Activated CD8-positive, alpha-beta T cell treated with anti-CD3 and anti-CD28 coated beads, Interleukin-2, amount 10 ng/mL, durations not matched to agents 7 days and 5 days (primary cell): ENCODE measurements around the gene ATP6V0D1. TPM values are rescaled to one million over a fixed set of nuclear protein-coding genes. Genes with fewer than 3 reads are reported as not detected.
A peak's percentile ranks its signal among the peaks of the same experiment; 100 is the strongest.

Experiments used
- ATAC-seq: fragments of 150-1000 bp; cut with Tn5 transposase; one replicate; pipeline ENCODE4 v1.10.0; 2021; ENCODE audit warnings: moderate library complexity
- CTCF ChIA-PET: fragments of 350-600 bp; sonication (Branson Sonifier 250); formaldehyde crosslinking; loops from one replicate; lab custom pipeline; 2021; ENCODE audit warnings: antibody characterized with exemption; lab: Charles Lee
- POLR2A ChIA-PET: fragments of 350-600 bp; sonication (Branson Sonifier 250); formaldehyde crosslinking; loops from one replicate; lab custom pipeline; 2021; ENCODE audit warnings: antibody characterized with exemption; lab: Charles Lee
- DNase-seq: peaks from one replicate; pipeline ENCODE4 v3.0.0-alpha.2; 2020
- H3K27ac Mint-ChIP-seq: one replicate; pipeline ENCODE4 v1.8.0; 2021; ENCODE audit warnings: mild to moderate bottlenecking, mixed read lengths
- H3K27me3 Mint-ChIP-seq: one replicate; pipeline ENCODE4 v1.8.0; 2021; ENCODE audit warnings: low read depth, mixed read lengths
- H3K36me3 Mint-ChIP-seq: one replicate; pipeline ENCODE4 v1.8.0; 2021; ENCODE audit warnings: low read depth, mixed read lengths
- H3K4me1 Mint-ChIP-seq: one replicate; pipeline ENCODE4 v1.8.0; 2021; ENCODE audit warnings: low read depth, mixed read lengths
- H3K4me3 Mint-ChIP-seq: one replicate; pipeline ENCODE4 v1.8.0; 2021; ENCODE audit warnings: mild to moderate bottlenecking, mixed read lengths
- H3K9me3 Mint-ChIP-seq: one replicate; pipeline ENCODE4 v1.8.0; 2022; ENCODE audit warnings: mixed read lengths; ENCODE audit not compliant: insufficient read depth
- total RNA-seq, 2 experiments: library from RNA; stranded (reverse); gene quantifications; one replicate each; pipeline ENCODE4 v1.2.3, GENCODE V29; 2021

Gene ATP6V0D1
- total RNA-seq, 2 experiments from 2014 or later = 52.7 to 58.1 TPM

DNA sequence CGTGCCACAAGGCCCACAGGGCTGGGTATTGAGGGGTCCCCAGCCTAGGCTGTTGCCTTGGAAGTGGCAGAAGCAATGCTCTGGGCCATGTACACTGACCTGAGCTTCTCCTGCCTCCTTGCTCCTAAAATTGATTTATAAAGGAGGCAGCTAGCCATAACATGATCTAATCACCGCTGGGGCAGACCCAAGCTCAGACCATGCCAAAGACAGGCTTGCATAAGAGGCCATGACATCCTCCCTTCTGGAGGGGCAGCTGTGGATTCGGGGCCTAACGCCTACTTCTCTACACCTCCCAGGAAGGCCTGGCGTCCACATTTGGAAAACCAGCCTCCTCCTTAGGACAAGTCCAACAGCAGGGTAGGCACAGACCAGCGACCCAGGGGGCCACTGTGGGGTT lies 37.7 kb downstream of the ATP6V0D1 start:
- no peaks in the 10 kb centered on the region for H3K9me3 Mint-ChIP-seq
- peaks cover 4% of the 10 kb centered on the region for H3K36me3 Mint-ChIP-seq
- POLR2A ChIA-PET = no interaction called here
- H3K27ac Mint-ChIP-seq = peak overlapping the region; percentile 34
- CTCF ChIA-PET = interaction anchor here (1.1 to 3.0 kb wide), 2 partner anchors 15 to 29 kb away, joined by 3 to 22 read pairs; no protein-coding TSS in a partner anchor
- peaks cover 10% of the 10 kb centered on the region for H3K4me1 Mint-ChIP-seq
- no peaks in the 10 kb centered on the region for H3K27me3 Mint-ChIP-seq
- ATAC-seq (no peak), DNase-seq (no peak)
- no peak overlapping the region for H3K4me3 Mint-ChIP-seq

DNA sequence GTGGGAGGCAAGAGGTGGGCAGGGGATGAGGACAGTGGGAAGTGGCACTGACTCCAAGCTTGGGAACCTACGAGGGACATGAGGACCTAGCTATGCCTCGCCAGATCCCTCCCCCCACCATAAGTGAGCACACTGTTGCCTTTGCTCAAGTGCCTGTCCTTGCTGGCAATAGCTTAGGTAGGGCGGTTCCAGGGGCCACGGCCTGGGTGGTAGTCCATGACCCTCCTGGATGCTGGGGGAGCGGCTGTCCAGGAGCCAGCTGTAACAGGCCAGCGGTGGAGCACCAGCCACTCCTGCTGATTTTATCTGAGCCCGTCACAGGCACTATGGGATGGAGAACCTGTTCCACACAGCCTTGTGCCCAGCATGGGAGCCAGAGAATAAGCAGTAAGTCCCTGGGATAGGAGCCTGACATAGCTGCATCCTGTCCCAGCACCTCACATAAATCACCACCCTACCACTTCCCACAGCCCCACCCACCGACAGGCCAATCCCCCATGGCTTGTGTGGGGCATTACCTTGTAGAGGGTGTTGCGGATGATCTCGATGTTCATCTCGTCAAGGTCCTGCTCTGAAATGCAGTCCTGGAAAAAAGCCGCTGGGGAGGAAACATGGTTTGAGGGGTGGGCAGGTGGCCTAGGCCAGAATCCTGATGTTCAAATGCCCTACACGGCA lies 38.2 kb downstream of the ATP6V0D1 start:
- H3K27ac Mint-ChIP-seq = no peak overlapping the region
- POLR2A ChIA-PET = no interaction called here
- H3K4me1 Mint-ChIP-seq = peaks cover 7% of the 10 kb centered on the region
- CTCF ChIA-PET = interaction anchor here (1.1 to 3.0 kb wide), 2 partner anchors 15 to 28 kb away, joined by 3 to 22 read pairs; no protein-coding TSS in a partner anchor
- H3K4me3 Mint-ChIP-seq = no peak overlapping the region
- peaks cover 7% of the 10 kb centered on the region for H3K36me3 Mint-ChIP-seq
- ATAC-seq = no peak
- H3K27me3 Mint-ChIP-seq = no peaks in the 10 kb centered on the region
- DNase-seq = no peak
- no peaks in the 10 kb centered on the region for H3K9me3 Mint-ChIP-seq

DNA sequence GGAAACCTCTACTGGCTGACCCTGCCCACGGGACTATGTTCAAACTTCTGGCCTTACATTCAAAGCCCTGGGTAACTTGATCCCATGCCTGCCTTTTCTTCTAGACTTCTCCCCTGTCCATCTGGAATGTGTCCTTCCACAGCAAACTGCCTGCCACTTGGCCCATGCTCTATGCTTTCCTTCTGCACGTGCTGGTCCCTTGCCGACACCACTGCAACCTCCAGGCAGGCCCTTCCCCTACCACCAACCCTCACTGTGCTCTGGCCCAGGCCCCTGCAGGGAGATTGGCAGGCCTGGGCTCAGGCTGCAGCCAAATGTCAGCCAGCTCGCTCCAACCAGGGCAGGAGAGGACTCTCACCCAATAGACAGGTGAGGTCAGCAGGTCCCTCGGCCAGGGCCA lies 39.0 kb downstream of the ATP6V0D1 start:
- H3K27me3 Mint-ChIP-seq = no peaks in the 10 kb centered on the region
- ATAC-seq = no peak
- POLR2A ChIA-PET = no interaction called here
- peaks cover 2% of the 10 kb centered on the region for H3K4me1 Mint-ChIP-seq
- H3K27ac Mint-ChIP-seq = no peak overlapping the region
- no peaks in the 10 kb centered on the region for H3K9me3 Mint-ChIP-seq
- CTCF ChIA-PET = interaction anchor here (1.2 to 3.0 kb wide), 2 partner anchors 8 to 14 kb away, joined by 3 to 22 read pairs; no protein-coding TSS in a partner anchor
- no peak overlapping the region for H3K4me3 Mint-ChIP-seq
- no peak for DNase-seq
- H3K36me3 Mint-ChIP-seq = peaks cover 9% of the 10 kb centered on the region

DNA sequence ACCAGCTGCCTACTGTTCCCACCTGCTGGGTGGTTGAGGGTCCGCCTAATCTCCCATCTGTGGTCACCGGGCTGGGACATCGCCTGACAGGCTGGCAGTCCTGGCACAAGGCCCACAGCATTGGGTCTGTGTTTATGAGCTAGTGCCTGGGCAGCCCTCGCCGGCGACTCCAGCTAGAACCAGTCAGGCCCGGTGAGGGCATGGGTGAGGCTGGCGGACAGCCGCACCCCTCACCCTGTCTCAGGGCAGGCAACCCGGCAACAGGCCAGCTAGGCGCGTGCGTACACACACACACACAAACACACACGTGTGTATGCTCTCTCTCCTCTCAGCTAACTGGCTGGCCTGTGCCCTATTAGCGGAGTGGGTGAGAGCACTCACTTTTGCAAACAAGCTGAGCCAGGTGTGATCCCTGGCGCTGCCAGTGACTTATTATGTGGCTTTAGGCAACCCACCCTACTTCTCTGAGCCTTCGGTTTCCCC lies 39.6 kb downstream of the ATP6V0D1 start:
- DNase-seq = no peak
- POLR2A ChIA-PET = no interaction called here
- CTCF ChIA-PET = interaction anchor here (1.2 to 3.0 kb wide), 2 partner anchors 8 to 13 kb away, joined by 3 to 22 read pairs; no protein-coding TSS in a partner anchor
- Mint-ChIP-seq H3K4me1 (no peaks in the 10 kb centered on the region), H3K27ac (no peak overlapping the region), H3K36me3 (peaks cover 9% of the 10 kb centered on the region), H3K4me3 (no peak overlapping the region), H3K9me3 (no peaks in the 10 kb centered on the region), H3K27me3 (no peaks in the 10 kb centered on the region)
- ATAC-seq = no peak

DNA sequence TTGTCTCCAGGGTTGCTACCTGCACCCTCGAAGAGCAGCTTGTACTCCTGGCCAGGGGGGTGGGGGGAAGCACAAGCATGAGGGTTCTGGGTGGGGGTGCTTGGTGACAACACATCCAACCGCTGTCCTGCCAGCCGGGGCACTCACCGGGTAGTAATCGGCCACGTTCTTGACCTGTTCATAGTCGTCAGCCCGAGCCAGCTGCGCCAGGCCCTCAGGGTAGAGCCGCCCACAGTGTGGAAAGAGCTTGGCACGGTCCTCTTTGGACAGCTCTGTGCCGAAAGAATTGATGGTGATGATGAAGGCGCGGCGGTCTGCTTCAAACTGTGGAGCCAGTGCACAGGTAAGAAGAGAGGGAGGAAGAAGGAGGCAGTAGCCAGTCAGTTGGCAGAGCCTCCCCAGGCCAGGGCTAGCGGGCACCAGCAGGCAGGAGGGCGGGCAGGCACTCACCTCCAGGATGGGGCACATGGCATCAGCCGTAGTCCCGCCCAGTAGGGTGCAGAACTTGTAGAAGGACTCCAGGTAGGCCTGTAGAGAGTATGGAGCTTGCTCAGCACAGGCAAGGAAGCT lies 42.0 kb downstream of the ATP6V0D1 start:
- Mint-ChIP-seq H3K27ac (no peak overlapping the region), H3K9me3 (no peaks in the 10 kb centered on the region), H3K36me3 (peaks cover 9% of the 10 kb centered on the region), H3K4me3 (no peak overlapping the region), H3K27me3 (no peaks in the 10 kb centered on the region), H3K4me1 (no peaks in the 10 kb centered on the region)
- ATAC-seq (no peak), DNase-seq (no peak)
- ChIA-PET POLR2A (no interaction called here), CTCF (interaction anchor here (0.8 to 1.0 kb wide), 3 partner anchors 9 to 39 kb away, joined by 3 read pairs; no protein-coding TSS in a partner anchor)

DNA sequence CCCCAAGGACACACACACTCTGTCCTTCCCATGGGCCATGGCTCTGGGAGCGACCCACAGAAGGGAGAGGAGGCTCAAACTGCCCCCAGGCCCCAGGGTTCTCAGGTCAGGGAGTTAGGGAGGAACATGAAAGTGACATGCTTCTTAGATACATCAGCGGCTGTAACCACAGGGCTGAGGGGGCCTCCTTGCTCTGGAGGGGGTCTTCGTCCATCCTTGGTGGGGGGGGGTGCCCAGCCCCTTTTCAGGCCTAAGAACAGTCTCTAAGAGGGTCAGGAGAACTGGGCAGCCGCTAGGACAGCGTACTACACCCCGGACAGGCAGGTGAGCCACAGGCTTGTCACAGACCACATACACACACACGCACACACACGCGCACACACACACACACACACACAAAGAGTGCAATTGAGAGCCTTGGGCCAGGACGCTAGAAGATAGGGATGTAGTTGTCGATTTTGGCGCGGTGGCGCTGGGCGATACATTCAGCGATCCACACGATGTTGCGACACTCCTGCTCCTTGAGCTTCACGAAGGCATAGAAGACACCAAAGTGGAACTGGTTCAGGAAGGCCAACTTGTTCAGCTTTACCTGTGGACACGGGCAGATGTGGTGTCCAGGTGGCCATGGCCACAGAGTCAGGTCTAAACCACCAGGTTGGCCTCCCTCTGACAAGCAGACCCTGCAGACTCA lies 42.7 kb downstream of the ATP6V0D1 start:
- ChIA-PET CTCF (interaction anchor here (0.8 to 1.0 kb wide), 2 partner anchors 10 kb away, joined by 3 read pairs; no protein-coding TSS in a partner anchor), POLR2A (interaction anchor here (0.6 kb wide), 1 partner anchor 30 kb away, joined by 3 read pairs; no protein-coding TSS in a partner anchor)
- H3K9me3 Mint-ChIP-seq = no peaks in the 10 kb centered on the region
- no peak overlapping the region for H3K27ac Mint-ChIP-seq
- no peak overlapping the region for H3K4me3 Mint-ChIP-seq
- DNase-seq (no peak), ATAC-seq (no peak)
- H3K27me3 Mint-ChIP-seq = peaks cover 2% of the 10 kb centered on the region
- H3K36me3 Mint-ChIP-seq = peaks cover 9% of the 10 kb centered on the region
- H3K4me1 Mint-ChIP-seq = no peaks in the 10 kb centered on the region

- no peak overlapping the region for H3K4me3 Mint-ChIP-seq
- no peaks in the 10 kb centered on the region for H3K4me1 Mint-ChIP-seq
- DNase-seq (no peak), ATAC-seq (no peak)
- no peaks in the 10 kb centered on the region for H3K9me3 Mint-ChIP-seq
- H3K27me3 Mint-ChIP-seq = peaks cover 4% of the 10 kb centered on the region
- ChIA-PET CTCF (no interaction called here), POLR2A (no interaction called here)
- no peak overlapping the region for H3K27ac Mint-ChIP-seq
- peaks cover 9% of the 10 kb centered on the region for H3K36me3 Mint-ChIP-seq
Observed at GRCh38 chr16:67437513-67437912, 43.4 kb downstream of the ATP6V0D1 start.

GRCh38 chr16:67436640-67437193 lies 44.2 kb downstream of the ATP6V0D1 start:
- Mint-ChIP-seq H3K4me1 (peaks cover under 1% of the 10 kb centered on the region), H3K36me3 (peaks cover 9% of the 10 kb centered on the region), H3K27ac (no peak overlapping the region), H3K9me3 (no peaks in the 10 kb centered on the region), H3K4me3 (no peak overlapping the region), H3K27me3 (peaks cover 10% of the 10 kb centered on the region)
- no peak for ATAC-seq
- POLR2A ChIA-PET = no interaction called here
- DNase-seq = no peak
- CTCF ChIA-PET = interaction anchor here (1.0 to 1.4 kb wide), 3 partner anchors 9 to 64 kb away, joined by 3 read pairs; no protein-coding TSS in a partner anchor

GRCh38 chr16:67435758-67436164 lies 45.2 kb downstream of the ATP6V0D1 start:
- no peak for ATAC-seq
- no peak for DNase-seq
- Mint-ChIP-seq H3K27me3 (peaks cover 14% of the 10 kb centered on the region), H3K36me3 (peaks cover 9% of the 10 kb centered on the region), H3K9me3 (no peaks in the 10 kb centered on the region), H3K4me3 (no peak overlapping the region), H3K27ac (no peak overlapping the region), H3K4me1 (peaks cover 4% of the 10 kb centered on the region)
- ChIA-PET POLR2A (no interaction called here), CTCF (interaction anchor here (1.0 to 1.4 kb wide), 3 partner anchors 8 to 63 kb away, joined by 3 read pairs; no protein-coding TSS in a partner anchor)

DNA sequence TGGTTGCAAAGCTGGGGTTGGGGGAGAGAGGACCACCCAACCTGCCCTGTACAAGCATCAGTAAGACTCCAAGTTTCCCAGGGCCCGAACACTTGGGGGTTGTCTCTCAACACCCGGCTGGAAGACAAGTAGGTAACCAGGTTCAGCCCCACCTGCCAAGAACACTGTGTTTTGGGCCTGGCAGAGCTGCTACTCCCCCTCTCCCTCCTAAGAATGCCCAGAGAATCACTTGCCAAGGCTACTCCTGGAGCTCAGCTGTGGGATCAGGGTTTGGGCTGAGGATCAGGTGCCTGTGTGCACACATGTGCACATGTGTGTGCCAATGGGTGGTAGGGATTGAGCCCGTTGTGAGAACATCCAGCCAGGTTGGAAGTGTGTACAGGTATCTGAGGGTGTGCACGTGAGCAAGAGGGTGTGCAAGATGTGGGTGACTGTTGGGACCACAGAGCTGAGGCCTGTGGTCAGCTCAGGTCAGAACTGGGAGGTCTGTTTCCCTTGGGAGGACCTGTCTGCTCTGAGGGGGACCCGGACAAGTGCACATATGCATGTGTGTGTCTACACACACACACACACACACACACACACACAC lies 47.7 kb downstream of the ATP6V0D1 start:
- H3K27ac Mint-ChIP-seq = no peak overlapping the region
- H3K4me1 Mint-ChIP-seq = peaks cover 7% of the 10 kb centered on the region
- peaks cover 34% of the 10 kb centered on the region for H3K27me3 Mint-ChIP-seq
- CTCF ChIA-PET = interaction anchor here (1.5 kb wide), 1 partner anchor 23 kb away, joined by 5 read pairs; no protein-coding TSS in a partner anchor
- no peak for ATAC-seq
- H3K4me3 Mint-ChIP-seq = no peak overlapping the region
- DNase-seq = no peak
- POLR2A ChIA-PET = no interaction called here
- H3K36me3 Mint-ChIP-seq = peaks cover 4% of the 10 kb centered on the region
- H3K9me3 Mint-ChIP-seq = no peaks in the 10 kb centered on the region

DNA sequence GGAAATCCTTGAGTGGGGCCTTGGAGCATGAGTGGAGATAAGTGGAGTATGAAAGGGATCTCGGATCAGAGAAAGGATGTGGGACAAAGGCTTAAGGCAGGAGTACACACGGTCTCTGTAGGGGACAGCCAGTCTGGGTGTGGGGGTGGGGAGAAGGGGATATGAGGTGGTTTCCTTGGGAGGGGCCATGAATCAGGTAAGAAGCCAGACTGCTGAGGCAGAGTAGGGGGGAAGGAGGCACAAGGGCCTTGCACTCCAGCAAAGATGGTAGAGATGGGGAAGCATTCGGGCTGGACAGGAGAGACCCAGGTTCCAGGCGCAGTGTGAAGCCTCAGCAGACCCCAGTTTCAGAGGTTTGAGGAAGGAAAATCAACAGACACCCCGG lies 48.5 kb downstream of the ATP6V0D1 start:
- Mint-ChIP-seq H3K9me3 (no peaks in the 10 kb centered on the region), H3K4me1 (peaks cover 7% of the 10 kb centered on the region), H3K27ac (no peak overlapping the region), H3K36me3 (no peaks in the 10 kb centered on the region), H3K4me3 (no peak overlapping the region), H3K27me3 (peaks cover 34% of the 10 kb centered on the region)
- CTCF ChIA-PET = interaction anchor here (2.3 kb wide), 1 partner anchor 15 kb away, joined by 8 read pairs; no protein-coding TSS in a partner anchor
- DNase-seq (no peak), ATAC-seq (no peak)
- POLR2A ChIA-PET = no interaction called here
